HEK293 (cell line): ENCODE measurements around the gene MRS2.

ENCODE experiments used
- BCL11B ChIP-seq: fragments of 450-650 bp; formaldehyde crosslinking; IDR thresholded peaks from 2 replicates; pipeline ENCODE4 v1.5.1; 2016; ENCODE audit warnings: low read depth, missing biosample characterization, missing genetic modification characterization
- CTCF ChIP-seq: fragments of 450-650 bp; formaldehyde crosslinking; IDR thresholded peaks from 2 replicates; pipeline ENCODE4 v1.5.1; 2016; ENCODE audit warnings: missing biosample characterization, missing genetic modification characterization
- HOXC10 ChIP-seq: sonication (generic); formaldehyde crosslinking; IDR thresholded peaks from 2 replicates; pipeline ENCODE4 v1.8.1; 2023; ENCODE audit warnings: mild to moderate bottlenecking, missing genetic modification reagents
- REST ChIP-seq: fragments of 450-650 bp; formaldehyde crosslinking; IDR thresholded peaks from 2 replicates; pipeline ENCODE4 v1.5.1; 2016; ENCODE audit warnings: missing biosample characterization, missing genetic modification characterization
- SP2 ChIP-seq: fragments of 450-650 bp; formaldehyde crosslinking; IDR thresholded peaks from 2 replicates; pipeline ENCODE4 v1.5.1; 2016; ENCODE audit warnings: missing biosample characterization, missing genetic modification characterization
- YY2 ChIP-seq: fragments of 450-650 bp; formaldehyde crosslinking; IDR thresholded peaks from 2 replicates; pipeline ENCODE4 v1.5.1; 2016; ENCODE audit warnings: missing biosample characterization, missing genetic modification characterization
- ZEB2 ChIP-seq: fragments of 450-650 bp; formaldehyde crosslinking; IDR thresholded peaks from 2 replicates; pipeline ENCODE4 v1.5.1; 2016; ENCODE audit warnings: missing biosample characterization, missing genetic modification characterization
- ZFHX2 ChIP-seq: fragments of 450-650 bp; formaldehyde crosslinking; conservative IDR thresholded peaks from 2 replicates; pipeline ENCODE4 v1.5.1; 2016; ENCODE audit warnings: missing biosample characterization, missing genetic modification characterization
- ZNF274 ChIP-seq, 2 experiments: fragments of 200-500 bp in 1 of 2; fragments of 450-650 bp in 1 of 2; sonication (Bioruptor generic) in 1 of 2; formaldehyde crosslinking in 1 of 2; IDR thresholded peaks; 2 replicates each; pipeline versions ENCODE4 v1.5.1 to v1.6.1; 2014 to 2016; ENCODE audit warnings: borderline replicate concordance in 1 of 2, inconsistent platforms in 1 of 2, low read length in 1 of 2, missing biosample characterization in 1 of 2, missing genetic modification characterization in 1 of 2
- ZNF416 ChIP-seq: fragments of 450-650 bp; formaldehyde crosslinking; IDR thresholded peaks from 2 replicates; pipeline ENCODE4 v1.5.1; 2016; ENCODE audit warnings: missing biosample characterization, missing genetic modification characterization
- ZNF558 ChIP-seq: fragments of 450-650 bp; formaldehyde crosslinking; IDR thresholded peaks from 2 replicates; pipeline ENCODE4 v1.5.1; 2016; ENCODE audit warnings: missing biosample characterization, missing genetic modification characterization
- ZNF791 ChIP-seq: fragments of 450-650 bp; formaldehyde crosslinking; IDR thresholded peaks from 2 replicates; pipeline ENCODE4 v1.5.1; 2016; ENCODE audit warnings: missing biosample characterization, missing genetic modification characterization
- ZSCAN5A ChIP-seq: fragments of 450-650 bp; formaldehyde crosslinking; IDR thresholded peaks from 2 replicates; pipeline ENCODE4 v1.5.1; 2016; ENCODE audit warnings: missing biosample characterization, missing genetic modification characterization

GRCh38 chr6:24453921-24454320, 51.2 kb downstream of the MRS2 start:
- TF ChIP-seq SP2 (no peak), ZNF558 (no peak), CTCF (tag by site-specific recombination) (no peak), BCL11B (no peak), YY2 (no peak), ZEB2 (tag by site-specific recombination) (no peak), ZNF274 (IDR thresholded peaks at IDR 0.05; ENCODE audit: low read length) (no peak), ZNF274 (tag by site-specific recombination; IDR thresholded peaks at IDR 0.05; ENCODE audit: borderline replicate concordance) (no peak), ZSCAN5A (tag by site-specific recombination) (no peak), HOXC10 (CRISPR knock-in tag) (no peak), REST (tag by site-specific recombination) (no peak), ZNF791 (no peak), ZFHX2 (tag by site-specific recombination) (no peak), ZNF416 (no peak)
